GM08714 (cell line): ENCODE measurements around the gene OLFM1.

Source experiments
- H3K4me3 ChIP-seq: fragments of 200-500 bp; sonication (Bioruptor generic); 2 replicates; pipeline ENCODE4 v1.5.1; 2014; ENCODE audit warnings: mild to moderate bottlenecking, low read length, inconsistent platforms
- ZNF274 ChIP-seq: IDR thresholded peaks from 2 replicates; pipeline ENCODE4 v1.6.1; 2012; ENCODE audit warnings: mild to moderate bottlenecking, low read depth, low read length

The OLFM1 gene

GRCh38 chr9:135078361-135078821, 9.1 kb upstream of the OLFM1 start:
- H3K4me3 ChIP-seq, result no peak overlapping the region
- no peak for TF ChIP-seq ZNF274

DNA sequence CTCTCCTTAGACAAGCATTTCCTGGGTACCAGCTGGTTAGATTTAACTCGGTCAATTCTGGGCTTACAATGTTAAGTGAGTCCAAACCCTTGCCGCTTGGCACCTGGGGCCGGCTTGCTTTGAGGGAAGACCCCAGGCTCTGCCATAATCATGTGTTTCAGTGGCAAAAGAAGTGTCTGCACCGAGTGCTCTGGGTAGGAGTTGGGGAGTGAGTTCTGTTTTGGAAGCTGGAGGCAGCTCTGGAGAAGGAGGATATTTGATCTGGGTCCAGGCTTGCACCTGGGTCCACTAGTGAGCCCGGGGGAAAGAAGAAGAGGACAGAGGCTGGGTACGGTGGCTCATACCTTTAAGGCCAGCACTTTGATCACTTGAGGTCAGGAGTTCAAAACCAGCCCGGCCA, 8.4 kb upstream of the OLFM1 start:
- no peak for TF ChIP-seq ZNF274

GRCh38 chr9:135079676-135080075, 7.8 kb upstream of the OLFM1 start:
- H3K4me3 ChIP-seq, result no peak overlapping the region
- no peak for TF ChIP-seq ZNF274

More for the DNA sequence above, 8.4 kb upstream of the OLFM1 start:
- no peak overlapping the region for H3K4me3 ChIP-seq

- H3K4me3 ChIP-seq, result no peak overlapping the region
- TF ChIP-seq ZNF274, result no peak
These were observed 6.9 kb upstream of the OLFM1 start for GRCh38 chr9:135080286-135081263.

DNA sequence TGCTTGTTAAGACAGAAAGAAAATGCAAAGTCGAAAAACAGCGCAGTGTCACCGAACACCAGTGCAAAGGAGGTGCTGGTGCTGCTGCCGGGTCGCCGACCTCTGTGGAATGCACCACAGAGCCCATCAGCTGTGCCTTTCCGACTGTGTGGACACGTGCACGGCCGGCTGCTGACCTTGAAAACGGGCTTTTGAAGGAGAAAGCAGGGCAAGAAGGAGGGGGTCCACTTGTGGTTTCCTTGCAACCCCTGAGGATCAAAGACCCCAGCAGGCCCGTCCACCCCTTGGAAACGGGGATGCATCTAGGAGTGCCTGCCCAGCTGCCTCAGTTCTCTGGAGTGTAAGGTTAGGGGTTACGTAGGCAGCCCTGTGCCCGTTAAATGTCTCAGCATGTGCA, 6.2 kb upstream of the OLFM1 start:
- no peak overlapping the region for H3K4me3 ChIP-seq
- TF ChIP-seq ZNF274, result no peak

GRCh38 chr9:135081731-135082130, 5.7 kb upstream of the OLFM1 start:
- TF ChIP-seq ZNF274, result no peak
- no peak overlapping the region for H3K4me3 ChIP-seq

GRCh38 chr9:135082536-135082935, 4.9 kb upstream of the OLFM1 start:
- no peak for TF ChIP-seq ZNF274
- no peak overlapping the region for H3K4me3 ChIP-seq

DNA sequence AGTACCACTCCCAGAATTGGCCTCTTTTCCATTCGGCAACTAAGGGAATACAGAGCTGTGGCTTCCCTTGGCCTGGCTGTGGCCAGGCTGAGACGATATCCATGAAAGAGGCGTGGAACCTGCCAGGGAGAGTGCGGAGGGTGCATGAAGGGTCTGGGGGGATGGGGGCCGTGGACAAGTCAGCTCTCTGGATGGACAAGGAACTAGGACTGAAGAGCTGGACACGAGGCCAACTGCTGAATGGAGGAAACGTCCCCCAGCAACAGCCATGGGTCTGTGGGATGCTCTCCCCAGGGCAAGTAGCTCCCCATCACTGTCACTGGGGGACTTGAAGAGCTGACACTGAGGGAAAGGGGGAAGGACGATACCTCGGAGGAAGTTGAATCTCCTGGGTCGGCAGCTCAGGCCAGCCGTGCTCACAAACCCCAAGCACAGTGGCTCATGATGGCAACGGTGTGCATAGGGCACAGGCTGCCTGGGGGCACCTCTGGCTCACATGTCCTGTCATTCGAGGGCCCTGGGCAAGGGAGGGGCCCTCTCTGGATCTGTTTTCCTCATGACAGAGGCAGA, 4.1 kb upstream of the OLFM1 start:
- no peak for TF ChIP-seq ZNF274

GRCh38 chr9:135083831-135084230, 3.6 kb upstream of the OLFM1 start:
- H3K4me3 ChIP-seq, result no peak overlapping the region
- no peak for TF ChIP-seq ZNF274

More for the DNA sequence above, 4.1 kb upstream of the OLFM1 start:
- no peak overlapping the region for H3K4me3 ChIP-seq

- no peak overlapping the region for H3K4me3 ChIP-seq
- TF ChIP-seq ZNF274, result no peak
These were observed 3.2 kb upstream of the OLFM1 start for GRCh38 chr9:135084262-135084661.

DNA sequence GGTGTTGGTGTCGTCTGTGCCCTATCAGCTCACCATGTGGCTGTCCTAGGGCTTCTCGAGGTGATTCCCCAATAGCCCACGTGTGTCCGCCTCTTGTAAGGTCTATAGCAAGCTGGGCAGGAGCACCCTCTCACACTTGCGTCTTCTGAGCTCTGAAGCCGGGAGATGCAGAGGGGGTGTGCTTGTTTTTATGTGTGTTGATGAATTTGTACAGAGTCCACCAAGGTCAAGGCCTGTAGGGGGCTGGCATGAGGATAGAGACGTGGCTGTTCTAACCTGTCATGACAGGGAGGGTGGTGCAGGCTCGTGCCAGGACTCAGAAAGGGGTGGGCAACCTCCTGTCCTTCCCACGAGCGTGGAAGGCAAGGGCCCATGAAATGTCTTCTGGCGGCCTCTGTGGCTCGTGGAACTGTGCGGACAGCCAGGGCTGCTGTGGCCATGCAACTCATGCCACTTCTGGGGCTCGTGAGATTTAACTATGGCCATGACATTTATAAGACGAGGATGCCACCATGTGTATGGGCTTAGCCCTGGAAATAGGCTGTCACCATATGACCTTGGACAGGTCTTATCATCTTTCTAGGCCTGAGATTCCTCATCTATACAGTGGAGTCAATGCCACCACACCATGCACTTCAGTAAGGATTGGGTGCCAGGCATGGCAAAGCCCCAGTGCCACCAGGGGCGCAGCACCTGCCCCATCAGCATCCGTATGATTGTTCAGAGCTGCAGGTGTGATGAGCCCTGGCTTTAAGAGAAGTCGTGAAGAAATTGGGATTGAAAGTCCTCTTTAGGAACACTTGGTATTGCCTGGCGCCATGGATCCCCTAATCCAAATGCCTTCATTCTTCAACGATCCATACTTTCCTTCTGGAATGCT, 2.3 kb upstream of the OLFM1 start:
- TF ChIP-seq ZNF274, result no peak
- H3K4me3 ChIP-seq, result no peak overlapping the region

- H3K4me3 ChIP-seq, result no peak overlapping the region
- no peak for TF ChIP-seq ZNF274
These were observed 1.5 kb upstream of the OLFM1 start for GRCh38 chr9:135085830-135086546.

DNA sequence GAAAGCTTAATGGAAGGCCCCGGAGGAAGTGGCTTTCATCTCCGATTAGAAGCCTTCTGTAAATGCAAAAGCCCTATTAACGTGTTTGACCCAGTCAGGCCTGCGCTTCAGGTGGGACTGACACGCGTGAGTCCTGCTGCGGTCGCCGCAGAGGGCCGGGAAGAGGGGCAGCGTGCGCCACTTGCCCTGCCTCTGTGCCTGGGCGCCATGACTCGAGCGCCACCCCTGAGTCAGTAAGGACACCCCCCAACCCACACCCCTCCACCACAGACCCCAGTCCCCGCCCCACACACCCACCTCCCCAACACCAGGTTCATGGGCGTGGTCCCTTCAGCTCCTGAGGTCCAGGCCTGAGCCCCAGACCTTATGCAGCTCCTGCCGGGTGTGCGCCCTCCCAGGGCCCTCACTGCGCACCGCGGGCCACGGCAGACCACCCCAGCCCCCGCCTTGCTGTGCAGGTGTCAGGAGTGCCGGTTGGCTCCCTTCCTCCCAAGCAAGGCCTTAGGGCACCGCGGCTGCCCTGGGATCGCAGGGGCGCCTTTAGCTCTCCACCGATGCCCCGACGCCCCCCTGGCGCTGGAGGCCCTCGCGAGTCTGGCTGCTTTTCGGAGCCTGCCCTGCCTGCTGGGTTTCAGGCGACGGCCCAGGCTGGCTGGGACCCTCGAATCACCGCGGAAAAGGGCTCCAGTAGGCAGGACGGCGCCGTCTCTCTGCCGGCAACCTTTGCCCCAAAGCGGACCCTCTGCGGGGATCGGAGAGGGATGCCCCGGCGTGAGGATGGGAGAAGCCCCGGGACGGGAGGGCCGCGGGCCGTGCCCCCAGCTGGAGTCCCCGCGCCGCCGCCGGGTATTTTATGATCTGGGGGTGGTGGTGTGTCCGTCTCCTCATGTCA, 625 bp upstream of the OLFM1 start:
- no peak overlapping the region for H3K4me3 ChIP-seq
- TF ChIP-seq ZNF274, result no peak
